Measurements from ENCODE around the gene KCTD5.

The KCTD5 gene

GRCh38 chr16:2726923-2727322 is 44.6 kb downstream of the KCTD5 start:
- DNase-seq (ENCODE audit: low read depth): no peak

GRCh38 chr16:2728034-2728433 is 45.7 kb downstream of the KCTD5 start:
- no peak for DNase-seq (ENCODE audit: low read depth)

GRCh38 chr16:2734844-2735515 is 52.7 kb downstream of the KCTD5 start:
- DNase-seq (ENCODE audit: low read depth): no peak

DNA sequence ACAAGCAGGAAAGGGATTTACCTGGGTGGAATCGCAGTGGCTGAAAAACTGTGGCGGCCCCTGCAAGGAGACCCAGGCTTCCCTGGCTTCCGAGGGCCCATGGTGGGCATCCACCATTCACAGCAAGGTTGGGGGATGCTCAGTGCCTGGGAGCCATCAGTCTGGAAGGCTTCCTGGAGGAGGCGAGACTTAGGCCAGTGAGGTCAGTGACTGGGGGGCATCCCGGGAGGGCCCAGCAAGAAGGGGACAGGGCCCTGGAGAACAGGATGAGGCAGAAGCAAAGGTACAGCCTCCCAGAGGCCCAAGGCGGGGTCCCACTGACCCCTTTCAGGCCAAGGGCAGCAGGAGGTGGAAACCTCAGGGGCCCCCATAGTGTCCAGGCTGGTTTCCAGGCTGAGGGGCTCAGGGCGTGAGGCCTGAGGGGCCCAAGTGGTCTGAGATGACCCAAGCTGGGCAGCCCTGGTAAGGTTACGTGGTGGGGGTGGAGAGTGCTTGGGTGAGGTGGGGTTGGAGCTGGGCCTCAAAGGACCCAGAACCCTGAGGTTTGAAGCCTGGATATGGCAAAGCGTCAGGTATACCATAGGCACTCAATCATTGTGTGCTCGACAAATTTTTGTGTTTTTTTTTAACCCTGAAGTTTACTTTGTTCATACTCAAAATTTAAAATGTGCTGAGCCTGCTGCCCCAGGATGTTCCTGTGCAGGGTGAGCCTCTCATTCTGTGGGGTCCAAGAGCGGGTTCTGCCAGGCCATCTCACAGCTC is 54.3 kb downstream of the KCTD5 start:
- no peak for DNase-seq (ENCODE audit: low read depth)

DNA sequence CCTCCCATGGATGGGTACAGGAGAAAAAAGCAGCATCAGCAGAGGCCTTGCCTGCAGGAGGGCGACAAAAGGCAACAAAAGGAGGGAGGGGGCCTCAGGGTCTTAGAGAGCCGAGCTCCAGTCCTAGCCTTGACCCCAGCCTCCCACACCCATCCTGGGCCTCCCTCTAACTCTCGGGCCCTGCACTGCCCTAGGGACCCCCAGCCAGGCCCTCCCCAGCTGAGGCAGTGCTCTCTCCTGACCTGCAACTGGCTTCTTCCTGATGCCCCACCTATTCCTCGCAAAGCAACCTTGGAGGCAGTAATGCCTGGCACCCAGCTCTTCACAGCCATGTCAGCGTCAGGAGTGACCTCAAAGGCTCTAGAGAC is 54.9 kb downstream of the KCTD5 start:
- DNase-seq (ENCODE audit: low read depth): no peak

DNA sequence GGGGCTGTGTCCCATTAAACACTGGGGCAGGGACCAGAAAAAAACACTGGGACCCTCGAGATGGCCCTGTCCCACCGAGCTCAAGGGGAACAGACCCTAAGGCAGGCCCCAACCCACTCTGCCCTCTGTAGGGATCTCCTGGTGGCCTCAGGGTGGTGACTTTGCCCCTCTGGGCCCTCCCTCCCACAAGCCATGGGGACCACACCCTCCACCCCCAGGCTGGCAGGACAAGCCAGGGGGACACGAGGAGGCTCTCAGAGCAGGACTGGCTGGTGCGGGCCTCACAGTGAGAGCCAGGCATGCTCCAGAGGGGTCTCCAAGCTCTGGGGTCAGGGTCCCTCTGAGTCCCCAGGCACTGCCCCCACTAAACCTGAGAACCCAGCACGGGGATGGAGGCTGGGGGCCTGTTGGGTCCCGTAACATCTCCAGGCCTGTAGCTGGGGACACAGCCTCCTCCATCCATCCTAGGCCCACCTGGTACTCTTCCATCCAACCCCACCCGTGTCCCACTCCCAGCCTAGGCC is 55.6 kb downstream of the KCTD5 start:
- no peak for DNase-seq (ENCODE audit: low read depth)

GRCh38 chr16:2738615-2739014 is 56.3 kb downstream of the KCTD5 start:
- DNase-seq (ENCODE audit: low read depth): no peak

- no peak for DNase-seq (ENCODE audit: low read depth)
Measured at GRCh38 chr16:2739625-2740430, 57.5 kb downstream of the KCTD5 start.

GRCh38 chr16:2740476-2740875 is 58.2 kb downstream of the KCTD5 start:
- DNase-seq (ENCODE audit: low read depth): no peak

DNA sequence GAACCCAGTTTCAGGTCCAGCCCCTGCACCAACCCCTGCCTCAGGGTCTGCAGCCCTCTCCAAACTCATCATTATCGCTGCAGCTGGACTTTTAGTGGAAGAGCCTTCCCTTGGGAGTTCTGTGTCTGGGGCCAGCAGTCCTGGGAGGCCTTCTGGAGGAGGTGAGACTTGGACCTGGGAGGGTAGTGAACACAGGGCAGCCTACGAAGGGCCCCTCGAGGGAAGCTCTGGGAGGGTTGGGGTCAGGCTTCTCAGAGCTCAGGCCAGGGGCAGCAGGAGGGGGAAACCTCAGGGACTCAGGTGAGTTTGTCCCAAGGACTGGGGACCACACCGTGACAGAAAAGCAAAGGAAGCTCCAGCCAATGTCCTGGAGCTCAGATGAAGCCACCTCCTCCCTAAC is 58.8 kb downstream of the KCTD5 start:
- no peak for DNase-seq (ENCODE audit: low read depth)

DNA sequence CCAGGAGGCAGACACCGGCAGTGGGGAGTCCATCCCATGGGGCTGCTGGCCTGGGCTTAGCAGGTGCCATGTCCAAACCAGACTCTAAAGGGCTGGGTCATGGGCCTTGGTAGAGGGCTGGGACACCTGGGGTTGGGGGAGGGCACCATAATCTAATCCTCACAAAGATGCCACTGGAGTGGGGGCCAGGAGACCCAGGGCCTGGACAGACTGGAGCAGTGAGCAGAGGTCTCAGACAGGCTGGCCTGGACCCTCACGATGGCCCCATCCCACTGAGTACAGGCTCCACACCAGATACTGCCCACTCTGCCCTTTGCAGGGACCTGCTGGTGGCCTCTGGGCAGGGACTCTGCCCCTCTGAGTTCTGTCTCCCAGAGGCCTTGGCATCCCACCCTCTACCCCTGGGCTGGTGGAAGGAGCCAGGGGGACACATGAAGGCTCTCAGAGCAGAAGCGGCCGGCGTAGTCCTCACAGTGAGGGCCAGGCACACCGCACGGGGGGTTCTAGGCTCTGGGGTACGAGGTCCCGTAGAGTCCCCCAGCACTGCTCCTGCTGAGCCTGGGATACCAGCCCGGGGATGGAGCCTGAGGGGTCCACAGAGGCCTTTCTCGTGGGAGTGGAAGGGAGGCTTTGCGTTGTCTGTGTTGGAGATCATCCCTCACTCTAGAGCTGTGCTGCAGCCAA is 60.1 kb downstream of the KCTD5 start:
- no peak for DNase-seq (ENCODE audit: low read depth)

- DNase-seq (ENCODE audit: low read depth): no peak
Measured at GRCh38 chr16:2743007-2743810, 60.9 kb downstream of the KCTD5 start.

DNA sequence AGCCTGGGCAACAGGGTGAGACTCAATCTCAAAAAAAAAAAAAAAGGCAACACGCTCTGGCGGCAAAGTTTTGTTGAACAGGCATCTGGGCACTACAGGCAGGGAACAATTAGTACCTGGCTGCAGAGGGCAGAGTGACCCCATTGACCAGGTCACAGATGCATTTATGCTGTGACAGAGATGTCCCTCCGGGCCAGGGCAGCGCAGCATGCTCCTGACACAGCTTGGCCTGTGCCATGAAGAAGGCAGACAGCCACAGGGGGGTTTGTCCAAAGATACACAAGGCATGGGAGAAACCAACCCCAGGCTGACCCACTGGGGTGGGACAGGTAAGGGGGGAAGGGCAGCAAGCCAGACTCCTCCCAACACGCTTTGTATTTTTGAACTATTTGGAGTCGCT is 62.4 kb downstream of the KCTD5 start:
- no peak for DNase-seq (ENCODE audit: low read depth)

- DNase-seq (ENCODE audit: low read depth): no peak
Measured at GRCh38 chr16:2745116-2745890, 63.0 kb downstream of the KCTD5 start.

DNA sequence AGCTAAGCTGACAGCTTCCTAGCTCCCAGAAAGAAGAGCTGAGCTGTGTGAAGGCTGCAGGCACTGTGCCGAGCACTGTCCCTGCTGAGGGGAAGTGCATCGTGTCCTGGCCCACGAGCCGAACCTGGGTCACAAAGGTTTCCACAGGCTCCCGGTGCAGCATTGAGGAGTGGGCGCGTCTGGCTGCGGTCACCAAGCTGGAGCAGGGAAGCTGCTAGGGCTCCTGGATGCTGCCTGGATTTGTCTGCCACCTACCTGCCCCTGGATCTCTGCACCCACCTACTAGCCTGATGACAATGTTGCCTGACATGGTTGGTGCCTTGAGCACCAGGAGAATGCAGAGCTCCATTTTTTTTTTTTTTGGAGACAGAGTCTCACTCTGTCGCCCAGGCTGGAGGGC is 63.6 kb downstream of the KCTD5 start:
- DNase-seq (ENCODE audit: low read depth): no peak

DNA sequence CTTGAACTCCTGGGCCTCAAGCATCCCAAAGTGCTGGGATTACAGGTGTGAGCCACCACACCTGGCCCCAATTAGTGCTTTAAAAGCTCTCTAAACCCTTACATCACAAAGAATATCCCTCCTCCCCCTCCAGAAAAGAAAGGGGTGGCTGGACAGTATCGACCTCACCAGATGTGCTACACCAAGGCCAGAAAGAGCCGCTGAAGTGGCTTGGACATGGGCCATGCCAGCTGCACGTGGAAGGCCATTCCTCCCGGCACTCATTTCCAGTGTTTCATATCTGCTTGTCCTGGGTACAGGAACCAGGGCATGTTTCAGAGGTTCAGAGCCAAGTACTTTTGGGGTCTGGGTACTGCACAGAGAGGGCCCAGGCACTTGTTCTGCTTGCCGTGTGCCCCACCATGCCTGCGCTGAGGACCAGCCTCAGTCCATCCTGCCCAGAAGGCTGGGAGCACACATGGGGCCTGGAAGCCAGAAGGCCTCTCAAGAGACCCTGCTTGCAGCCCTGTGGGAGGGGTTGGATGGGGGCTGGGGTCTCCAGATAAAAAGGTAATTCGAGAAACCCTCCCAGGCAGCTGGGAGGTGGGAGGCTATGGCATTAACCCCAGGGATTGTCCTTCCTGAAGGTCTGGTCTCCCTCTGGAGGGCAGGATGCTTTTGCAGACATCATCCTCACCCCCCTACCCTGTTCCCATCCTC is 66.6 kb downstream of the KCTD5 start:
- no peak for DNase-seq (ENCODE audit: low read depth)

DNA sequence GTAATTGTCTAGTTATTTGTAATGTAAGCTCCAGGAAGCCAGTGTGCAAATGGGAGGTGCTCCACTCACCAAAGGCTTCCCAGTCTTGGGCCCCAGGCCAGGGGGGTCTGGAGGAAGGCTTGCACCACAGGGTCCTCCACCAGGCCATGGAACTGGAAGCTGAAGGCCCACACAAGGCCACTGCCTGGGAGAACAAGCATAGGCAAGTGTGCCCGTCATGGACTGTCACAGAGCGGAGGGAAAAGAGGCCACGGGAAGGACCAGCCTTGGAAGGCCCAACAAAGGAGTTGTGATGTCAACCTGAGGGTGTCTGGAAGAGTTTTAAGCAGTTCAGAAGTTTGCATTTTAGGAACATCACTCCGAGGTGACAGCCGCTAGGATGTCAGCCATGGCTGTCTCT is 67.2 kb downstream of the KCTD5 start:
- no peak for DNase-seq (ENCODE audit: low read depth)

DNA sequence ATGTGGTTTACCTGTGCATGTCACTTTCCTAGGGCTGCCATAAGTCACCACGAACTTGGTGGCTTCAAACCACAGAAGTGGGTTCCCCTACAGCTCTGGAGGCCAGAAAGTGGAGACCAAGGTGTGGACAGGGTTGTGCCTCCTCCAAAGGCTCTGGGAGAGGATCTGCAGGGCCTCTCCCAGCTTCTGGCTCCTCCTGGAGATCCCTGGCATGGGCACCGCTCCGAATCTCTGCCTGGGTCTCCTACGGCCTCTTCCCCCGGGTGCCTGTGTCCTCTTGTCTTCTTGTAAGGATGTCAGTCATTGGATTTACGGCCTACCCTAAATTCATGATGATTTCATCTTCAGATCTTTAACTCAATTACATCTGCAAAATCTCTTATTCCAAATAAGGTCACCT is 67.6 kb downstream of the KCTD5 start:
- no peak for DNase-seq (ENCODE audit: low read depth)

DNA sequence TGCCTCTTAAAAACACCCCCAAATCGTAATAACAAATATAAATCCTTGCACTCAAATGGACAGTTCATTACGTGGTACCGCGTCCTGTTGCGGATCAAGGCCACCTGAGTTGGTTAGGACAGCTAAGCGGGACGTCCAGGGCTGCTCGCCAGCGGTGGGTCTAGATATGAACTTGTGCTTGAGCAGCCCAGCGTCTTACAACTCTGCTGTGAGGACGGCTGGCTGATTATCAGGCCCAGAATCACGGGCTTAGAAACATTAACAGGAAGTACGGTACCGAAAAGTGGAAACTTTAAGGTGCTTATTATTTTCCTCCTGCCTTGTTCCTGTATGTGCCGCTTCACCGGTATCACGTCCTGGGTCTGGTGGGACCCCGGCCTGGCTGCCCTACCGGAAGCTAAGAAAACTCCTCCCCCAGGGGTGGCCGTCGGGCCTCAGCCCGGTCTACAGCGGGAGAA is 69.3 kb downstream of the KCTD5 start:
- no peak for DNase-seq (ENCODE audit: low read depth)

Data from fibroblast of the conjunctiva (primary cell).